Pancreas (tissue), 10 donors: ENCODE measurements around the gene SDCBP2. TPM values are rescaled to one million over a fixed set of nuclear protein-coding genes. Genes with fewer than 3 reads are reported as not detected.
A peak's percentile ranks its signal among the peaks of the same experiment; 100 is the strongest.

ENCODE experiments used
- ATAC-seq, 4 donors: fragments of 200-7000 bp; cut with Tn5 transposase; one replicate each; pipeline versions ENCODE4 v1.8.0 to v1.9.1; 2020; ENCODE audit warnings: mild to moderate bottlenecking in 4 of 4, moderate library complexity in 4 of 4
- DNase-seq, 6 donors: peaks; one replicate each; pipeline ENCODE4 v3.0.0-alpha.2; 2020
- FAIRE-seq: peaks from 2 replicates; lab custom pipeline; 2012; peaks lifted over from hg19 to GRCh38; lab: Jason Lieb, UNC
- H3K27ac ChIP-seq, 4 donors: fragments of 200-600 bp; sonication (generic); 1 replicate in 3 of 4; 2 replicates in 1 of 4; pipeline versions ENCODE4 v1.5.0 to v1.8.0; 2020
- H3K27me3 ChIP-seq, 4 donors: fragments of 200-600 bp; one replicate each; pipeline ENCODE4 v1.8.0; 2021
- H3K36me3 ChIP-seq, 3 donors: fragments of 200-600 bp; sonication (generic) in 1 of 3; one replicate each; pipeline versions ENCODE4 v1.5.0 to v1.8.0; 2020 to 2021
- H3K4me1 ChIP-seq, 3 donors: fragments of 200-600 bp; one replicate each; pipeline ENCODE4 v1.8.0; 2021
- H3K4me3 ChIP-seq, 4 donors: fragments of 200-600 bp; sonication (generic) in 2 of 4; one replicate each; pipeline versions ENCODE4 v1.5.0 to v1.8.0; 2020 to 2021
- H3K9me3 ChIP-seq, 4 donors: fragments of 200-600 bp; one replicate each; pipeline ENCODE4 v1.8.0; 2021
- WGBS, 2 donors: extraction: QIAGEN DNeasy Blood & Tissue Kit; methylation state at CpG; one replicate each; pipeline ENCODE4 v1.1.7; 2013; 5-methylcytosine and 5-hydroxymethylcytosine counted together
- intact Hi-C, 3 donors: fragments of 100-400 bp; cut with DNase I; formaldehyde crosslinking; loops; one replicate each; pipeline versions ENCODE4 v1.11.1 to v1.14.2; 2022
- polyA plus RNA-seq, 2 donors: library from polyadenylated mRNA; stranded (reverse); fragments of 200-250 nt; gene quantifications; one replicate each; pipeline ENCODE4 v1.2.3, GENCODE V29; 2013
- total RNA-seq, 6 donors: library from RNA; stranded (reverse); fragmentation: NEBNext Ultra II Directional in 4 of 6; extraction: Animal tissue kit (Norgen Biotek cat#: 25700) in 4 of 6; gene quantifications; one replicate each; pipeline versions ENCODE4 v1.2.1 to v1.2.4, GENCODE V29; 2021 to 2023
- TF ChIP-seq, protein P1 (sequence below), 4 donors: fragments of 200-600 bp; sonication (generic) in 3 of 4; IDR thresholded peaks; one replicate each; pipeline versions ENCODE4 v1.5.0 to v1.8.0; 2021; ENCODE audit warnings: antibody characterized with exemption in 4 of 4
- donor health status: healthy with polysubstance abuse.
- donor health status: DM: no; HTN: no; CAD: no; lungs with moderate emphysema.
- donor health status: DM: no; HTN: no; CAD: no.
- donor health status: control.
- donor health status: control.
- donor health status: Bipolar disorder and iron deficiency.
- donor health status: DM: yes; HTN: yes; CAD: no.
- donor health status: DM: no; HTN: no; CAD: no.
- donor health status: DM: no; HTN: no; CAD: no.
- donor health status: DM: yes; HTN: yes; CAD: no.

SDCBP2 gene
- total and polyA plus RNA-seq, 8 donors = 4.7 to 23.8 (median 12.0) TPM

DNA sequence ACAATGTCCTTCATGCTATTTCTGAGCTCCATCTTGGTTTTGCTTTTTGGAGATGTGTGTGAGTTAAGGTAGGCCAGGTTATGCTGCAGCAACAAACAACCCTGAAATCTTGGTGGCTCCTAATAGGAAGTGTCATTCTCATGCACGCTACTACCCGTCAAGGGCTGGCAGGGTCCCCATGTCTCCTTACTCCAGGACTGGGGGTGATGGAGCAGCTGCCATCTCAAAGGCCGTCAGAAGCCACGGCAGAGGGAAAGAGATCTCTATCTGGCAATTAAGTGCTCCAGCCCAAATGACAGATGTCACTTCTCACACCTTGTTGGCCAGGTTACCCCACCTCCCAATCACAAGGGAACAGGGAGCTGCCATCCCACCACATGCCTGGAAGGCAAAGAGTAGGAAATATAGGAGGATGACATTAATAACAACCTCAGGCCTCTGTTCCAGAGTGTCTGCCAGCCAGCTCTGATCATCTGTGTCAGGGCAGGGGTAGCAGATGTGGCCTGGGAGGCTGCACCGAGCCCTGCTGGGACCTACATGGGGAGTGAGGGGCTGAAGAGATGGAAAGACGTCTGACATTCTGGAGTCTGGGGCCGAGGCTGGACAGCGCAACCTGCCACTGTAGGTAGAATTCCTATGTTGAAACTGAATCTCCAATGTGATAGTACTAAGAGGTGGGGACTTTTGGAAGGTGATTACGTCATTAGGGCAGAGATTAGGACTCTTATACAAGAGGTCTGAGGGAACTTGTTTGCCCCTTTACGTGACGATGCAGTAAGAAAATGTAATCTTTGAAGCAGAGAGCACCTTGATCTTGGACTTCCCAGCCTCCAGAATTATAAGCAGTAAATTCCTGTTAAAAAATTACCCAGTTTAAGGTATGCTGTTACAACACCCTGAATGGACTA, 4.8 kb upstream of the SDCBP2 start:
- Histone ChIP-seq H3K9me3 (no peaks in the 10 kb centered on the region), H3K27me3 (no peaks in the 10 kb centered on the region), H3K27ac (no peak overlapping the region), H3K36me3 (no peaks in the 10 kb centered on the region), H3K4me3 (no peak overlapping the region), H3K4me1 (peaks cover 7 to 26% (median 21%) of the 10 kb centered on the region in 3 donors)
- intact Hi-C loops = loop anchor here in 1 of 3 donors (10.0 kb wide), 1 partner anchor 51 kb away; no protein-coding TSS in a partner anchor
- TF ChIP-seq, protein P1, sequence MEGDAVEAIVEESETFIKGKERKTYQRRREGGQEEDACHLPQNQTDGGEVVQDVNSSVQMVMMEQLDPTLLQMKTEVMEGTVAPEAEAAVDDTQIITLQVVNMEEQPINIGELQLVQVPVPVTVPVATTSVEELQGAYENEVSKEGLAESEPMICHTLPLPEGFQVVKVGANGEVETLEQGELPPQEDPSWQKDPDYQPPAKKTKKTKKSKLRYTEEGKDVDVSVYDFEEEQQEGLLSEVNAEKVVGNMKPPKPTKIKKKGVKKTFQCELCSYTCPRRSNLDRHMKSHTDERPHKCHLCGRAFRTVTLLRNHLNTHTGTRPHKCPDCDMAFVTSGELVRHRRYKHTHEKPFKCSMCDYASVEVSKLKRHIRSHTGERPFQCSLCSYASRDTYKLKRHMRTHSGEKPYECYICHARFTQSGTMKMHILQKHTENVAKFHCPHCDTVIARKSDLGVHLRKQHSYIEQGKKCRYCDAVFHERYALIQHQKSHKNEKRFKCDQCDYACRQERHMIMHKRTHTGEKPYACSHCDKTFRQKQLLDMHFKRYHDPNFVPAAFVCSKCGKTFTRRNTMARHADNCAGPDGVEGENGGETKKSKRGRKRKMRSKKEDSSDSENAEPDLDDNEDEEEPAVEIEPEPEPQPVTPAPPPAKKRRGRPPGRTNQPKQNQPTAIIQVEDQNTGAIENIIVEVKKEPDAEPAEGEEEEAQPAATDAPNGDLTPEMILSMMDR (IDR thresholded peaks at IDR 0.05) = no peak
- WGBS, 2 donors = 84 to 85% methylated on average over 11 of the region's 11 CpGs
- peak in 1 of 6 donors; percentile 7 for DNase-seq
- FAIRE-seq = no peak
- ATAC-seq = no peak

DNA sequence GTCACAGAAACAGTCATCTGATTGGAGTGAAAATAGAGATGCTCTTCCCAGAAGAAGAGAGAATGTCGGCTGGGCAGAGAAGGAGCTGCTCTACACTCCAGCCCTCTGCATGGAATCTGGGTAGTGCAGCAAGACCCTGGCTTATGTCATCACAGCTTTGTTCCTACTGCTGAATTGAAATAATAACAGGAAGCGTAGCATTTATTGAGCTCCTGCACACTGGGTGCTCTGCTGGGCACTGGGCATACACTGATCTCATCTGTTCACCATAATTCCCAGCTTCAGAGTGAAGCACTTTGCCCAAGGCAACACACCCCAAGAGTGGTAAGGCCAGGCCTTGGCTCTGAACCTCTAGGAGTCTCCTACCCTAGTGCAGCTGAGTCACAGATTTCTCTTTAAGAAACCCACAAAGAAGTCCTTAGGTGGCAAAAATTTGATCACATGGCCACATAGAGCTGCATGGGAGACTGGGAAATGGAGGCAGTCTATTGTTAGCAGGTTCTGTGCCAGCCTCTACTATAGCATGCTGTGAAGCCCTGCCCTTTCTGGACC, 3.9 kb upstream of the SDCBP2 start:
- FAIRE-seq (no peak), DNase-seq (peak in 1 of 6 donors; percentile 5), ATAC-seq (no peak)
- H3K27ac ChIP-seq = no peak overlapping the region
- intact Hi-C loops = loop anchor here in 1 of 3 donors (10.0 kb wide), 1 partner anchor 52 kb away; no protein-coding TSS in a partner anchor
- H3K9me3 ChIP-seq = no peaks in the 10 kb centered on the region
- no peaks in the 10 kb centered on the region for H3K27me3 ChIP-seq
- no peaks in the 10 kb centered on the region for H3K36me3 ChIP-seq
- WGBS, 2 donors = 91 to 95% methylated on average over 2 of the region's 2 CpGs
- H3K4me1 ChIP-seq = peaks cover 15 to 34% (median 29%) of the 10 kb centered on the region in 3 donors
- TF ChIP-seq, protein P1 (IDR thresholded peaks at IDR 0.05) = no peak
- no peak overlapping the region for H3K4me3 ChIP-seq

DNA sequence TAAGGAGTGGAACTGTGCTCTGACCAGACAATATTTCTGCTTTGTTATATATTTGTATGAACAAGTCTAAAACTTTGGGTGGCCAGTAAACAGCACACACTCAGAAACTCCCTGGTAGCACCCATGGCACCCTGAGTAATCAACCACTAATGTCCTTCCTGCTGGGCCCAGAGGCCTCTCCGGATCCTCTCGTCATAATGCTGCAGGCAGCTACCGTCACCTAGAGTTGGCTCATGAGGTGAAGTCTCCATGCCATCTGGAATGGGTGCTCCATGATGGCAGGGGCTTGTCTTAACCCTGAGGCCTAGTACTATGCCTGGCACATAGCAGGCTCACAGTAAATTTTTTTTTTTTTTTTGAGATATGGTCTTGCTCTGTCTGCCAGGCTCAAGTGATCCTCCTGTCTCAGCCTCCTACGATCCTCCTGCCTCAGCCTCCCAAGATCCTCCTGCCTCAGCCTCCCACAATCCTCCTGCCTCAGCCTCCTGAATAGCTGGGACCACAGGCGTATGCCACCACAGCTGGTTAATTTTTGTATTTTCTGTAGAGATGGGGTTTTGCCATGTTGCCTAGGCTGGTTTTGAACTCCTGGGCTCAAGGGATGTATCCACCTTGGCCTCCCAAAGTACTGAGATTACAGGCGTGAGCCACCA, 3.0 kb upstream of the SDCBP2 start:
- H3K27ac ChIP-seq = no peak overlapping the region
- no peaks in the 10 kb centered on the region for H3K27me3 ChIP-seq
- peaks cover 23 to 38% (median 33%) of the 10 kb centered on the region in 3 donors for H3K4me1 ChIP-seq
- 92 to 94% methylated on average over 6 of the region's 6 CpGs for WGBS, 2 donors
- no peak overlapping the region for H3K4me3 ChIP-seq
- intact Hi-C loops = loop anchor here in 1 of 3 donors (10.0 kb wide), 1 partner anchor 53 kb away; no protein-coding TSS in a partner anchor
- TF ChIP-seq, protein P1 (IDR thresholded peaks at IDR 0.05) = no peak
- FAIRE-seq = no peak
- no peaks in the 10 kb centered on the region for H3K9me3 ChIP-seq
- no peaks in the 10 kb centered on the region for H3K36me3 ChIP-seq
- peak in 1 of 6 donors; percentile 7 for DNase-seq
- ATAC-seq = no peak

DNA sequence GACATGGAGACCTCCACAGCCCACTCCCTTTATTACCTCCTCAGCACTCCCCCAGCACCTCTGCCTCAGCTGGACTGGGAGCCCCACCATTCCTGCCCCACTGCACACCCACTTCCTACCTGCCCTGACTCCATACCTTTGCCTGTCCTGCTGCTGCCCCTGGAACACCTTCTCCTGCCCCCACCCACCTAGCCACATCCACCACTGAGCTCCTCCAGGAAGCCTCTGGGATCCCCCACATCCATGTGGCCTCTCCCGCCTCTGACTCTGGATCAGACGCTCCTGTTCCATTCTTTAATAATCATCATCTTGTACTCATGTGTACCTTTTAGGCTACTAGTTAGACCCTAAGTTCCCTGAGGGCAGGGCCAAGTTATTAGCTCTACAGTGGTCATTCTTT, 2.2 kb upstream of the SDCBP2 start:
- Histone ChIP-seq H3K36me3 (no peaks in the 10 kb centered on the region), H3K4me1 (peaks cover 28 to 41% (median 40%) of the 10 kb centered on the region in 3 donors), H3K4me3 (no peak overlapping the region), H3K9me3 (no peaks in the 10 kb centered on the region), H3K27me3 (no peaks in the 10 kb centered on the region), H3K27ac (peak overlapping the region in 3 of 4 donors; percentile 86 to 97 (median 95))
- TF ChIP-seq, protein P1 (IDR thresholded peaks at IDR 0.05) = no peak
- no peak for ATAC-seq
- intact Hi-C loops = loop anchor here in 1 of 3 donors (10.0 kb wide), 1 partner anchor 54 kb away; no protein-coding TSS in a partner anchor
- DNase-seq = peak in 1 of 6 donors; percentile 13
- 91 to 100% methylated on average over 2 of the region's 2 CpGs for WGBS, 2 donors
- no peak for FAIRE-seq
